ENCODE measurements around the gene DENND6A. TPM values are rescaled to one million over a fixed set of nuclear protein-coding genes. Genes with fewer than 3 reads are reported as not detected.
A peak's percentile ranks its signal among the peaks of the same experiment; 100 is the strongest.
"Not testable (repeated sequence)": the region's sequence is repeated elsewhere in the genome, so short reads cannot be mapped to it uniquely, and the experiment has no call there.

DENND6A gene
- polyA plus RNA-seq, 2 donors, result 6.0 to 6.8 TPM

DNA sequence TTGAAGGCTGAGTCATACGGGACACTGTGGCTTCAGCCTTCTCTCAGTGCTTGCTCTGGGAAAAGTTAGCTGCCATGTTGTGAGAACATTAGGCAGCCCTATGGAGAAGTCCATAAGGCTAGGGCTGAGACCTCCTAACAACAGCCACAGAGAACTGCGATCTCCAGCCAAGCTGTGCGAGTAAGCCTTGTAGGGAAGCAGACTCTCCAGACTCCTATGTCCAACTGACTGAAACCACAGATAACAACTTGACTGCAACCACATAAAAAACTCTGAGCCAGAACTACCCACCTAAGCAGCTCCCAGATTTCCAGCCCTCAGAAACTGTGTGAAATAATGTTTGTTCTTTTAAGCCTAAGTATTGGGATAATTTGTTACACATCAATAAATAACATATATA lies 40.7 kb downstream of the DENND6A start:
- no peak overlapping the region for H3K4me3 ChIP-seq (ENCODE audit: low read depth in 1 of 2, low read length in 2 of 2)
- H3K27me3 ChIP-seq (ENCODE audit: control insufficient read depth in 1 of 2, insufficient read depth in 2 of 2, low read length in 2 of 2), result no peaks in the 10 kb centered on the region
- WGBS, 2 donors, result 95 to 97% methylated on average over 3 of the region's 3 CpGs
- H3K36me3 ChIP-seq (ENCODE audit: control insufficient read depth in 2 of 2, insufficient read depth in 2 of 2, low read length in 1 of 2), result peaks cover 4 to 5% of the 10 kb centered on the region in 2 donors
- H3K27ac ChIP-seq (ENCODE audit: low read depth in 2 of 2, low read length in 1 of 2), result no peak overlapping the region
- peaks cover 0 to 4% of the 10 kb centered on the region in 2 donors for H3K4me1 ChIP-seq (ENCODE audit: control insufficient read depth in 2 of 2, insufficient read depth in 2 of 2, low read length in 1 of 2)
- H3K9me3 ChIP-seq (ENCODE audit: control insufficient read depth in 2 of 2, insufficient read depth in 1 of 2, low read depth in 1 of 2, low read length in 1 of 2), result no peaks in the 10 kb centered on the region

DNA sequence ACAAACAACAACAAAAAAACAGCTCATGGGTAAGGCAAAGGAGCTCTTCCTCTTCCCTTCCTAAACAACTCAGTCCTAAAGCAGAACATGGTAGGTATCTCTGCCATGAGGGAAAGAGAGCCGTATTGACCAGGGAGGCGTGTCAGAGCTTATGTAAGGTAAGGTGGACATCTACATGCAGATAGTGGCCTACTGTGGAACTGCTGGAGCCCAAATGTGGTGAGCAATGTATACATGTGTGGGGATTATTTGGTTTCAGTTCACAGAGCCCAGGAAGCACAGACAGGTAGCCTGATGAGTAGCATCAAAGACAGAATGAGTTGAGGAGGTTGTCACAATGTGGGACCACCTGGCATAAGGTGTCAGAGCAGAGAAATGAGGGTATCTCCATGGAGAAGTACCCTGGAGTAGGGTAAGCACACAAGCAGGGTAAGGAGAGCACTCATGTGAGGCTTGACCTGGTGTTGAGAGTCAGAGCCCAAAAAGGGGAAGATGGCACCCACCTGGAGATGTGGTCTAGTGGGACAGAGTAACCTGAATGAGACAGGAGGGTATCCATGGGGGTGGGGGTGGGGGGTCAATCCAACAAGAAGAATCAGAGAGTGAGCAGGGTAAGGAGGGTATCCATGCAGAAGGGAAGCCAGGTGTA lies 45.5 kb downstream of the DENND6A start:
- Histone ChIP-seq H3K36me3 (ENCODE audit: control insufficient read depth in 2 of 2, insufficient read depth in 2 of 2, low read length in 1 of 2) (peaks cover 6 to 8% of the 10 kb centered on the region in 2 donors), H3K4me3 (ENCODE audit: low read depth in 1 of 2, low read length in 2 of 2) (no peak overlapping the region), H3K4me1 (ENCODE audit: control insufficient read depth in 2 of 2, insufficient read depth in 2 of 2, low read length in 1 of 2) (peaks cover 0 to 4% of the 10 kb centered on the region in 2 donors), H3K27ac (ENCODE audit: low read depth in 2 of 2, low read length in 1 of 2) (peak overlapping the region; percentile 42 to 49), H3K9me3 (ENCODE audit: control insufficient read depth in 2 of 2, insufficient read depth in 1 of 2, low read depth in 1 of 2, low read length in 1 of 2) (no peaks in the 10 kb centered on the region), H3K27me3 (ENCODE audit: control insufficient read depth in 1 of 2, insufficient read depth in 2 of 2, low read length in 2 of 2) (no peaks in the 10 kb centered on the region)
- WGBS, 2 donors, result 86 to 94% methylated on average over 2 of the region's 2 CpGs

DNA sequence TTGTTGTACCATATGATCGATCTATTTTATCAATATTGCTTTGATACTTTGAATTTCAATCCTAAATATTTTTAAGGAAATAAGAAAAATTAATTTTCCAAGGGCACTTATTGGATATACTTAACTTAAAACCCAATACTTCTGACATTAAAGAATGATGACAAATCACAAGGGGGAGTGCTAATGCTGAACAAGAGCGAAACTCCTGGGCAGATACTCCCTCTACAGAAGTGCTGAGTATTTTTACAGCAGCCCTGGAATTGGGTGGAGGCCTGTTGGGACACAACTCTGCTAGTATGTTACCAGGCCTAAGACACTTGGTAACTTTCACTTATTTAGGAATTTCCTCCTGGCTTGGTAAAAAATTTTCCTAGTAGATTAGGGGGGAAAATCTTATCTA lies 46.2 kb downstream of the DENND6A start:
- Histone ChIP-seq H3K4me1 (ENCODE audit: control insufficient read depth in 2 of 2, insufficient read depth in 2 of 2, low read length in 1 of 2) (peaks cover 0 to 4% of the 10 kb centered on the region in 2 donors), H3K27ac (ENCODE audit: low read depth in 2 of 2, low read length in 1 of 2) (no peak overlapping the region), H3K36me3 (ENCODE audit: control insufficient read depth in 2 of 2, insufficient read depth in 2 of 2, low read length in 1 of 2) (peaks cover 6 to 8% of the 10 kb centered on the region in 2 donors), H3K4me3 (ENCODE audit: low read depth in 1 of 2, low read length in 2 of 2) (no peak overlapping the region), H3K27me3 (ENCODE audit: control insufficient read depth in 1 of 2, insufficient read depth in 2 of 2, low read length in 2 of 2) (no peaks in the 10 kb centered on the region), H3K9me3 (ENCODE audit: control insufficient read depth in 2 of 2, insufficient read depth in 1 of 2, low read depth in 1 of 2, low read length in 1 of 2) (no peaks in the 10 kb centered on the region)
- 80 to 84% methylated on average over 2 of the region's 2 CpGs for WGBS, 2 donors

DNA sequence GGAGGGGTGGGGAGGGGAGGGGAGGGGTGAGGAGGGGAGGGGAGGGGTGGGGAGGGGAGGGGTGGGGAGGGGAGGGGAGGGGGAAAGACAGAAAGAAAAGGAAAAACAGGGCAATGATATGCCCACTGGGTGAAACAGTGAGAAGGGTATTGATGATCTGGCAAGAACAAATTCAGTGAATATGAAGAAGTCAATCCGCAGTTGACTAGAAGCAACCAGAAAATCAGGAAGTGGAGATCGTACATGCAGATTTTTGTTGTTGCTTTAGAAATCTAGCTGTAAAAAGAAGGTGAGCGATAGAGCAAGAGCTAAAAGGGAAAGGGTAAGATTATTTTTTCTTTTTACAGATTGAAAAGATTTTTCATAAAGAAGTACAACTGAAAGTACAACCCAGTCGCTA lies 48.1 kb downstream of the DENND6A start:
- no peaks in the 10 kb centered on the region for H3K9me3 ChIP-seq (ENCODE audit: control insufficient read depth in 2 of 2, insufficient read depth in 1 of 2, low read depth in 1 of 2, low read length in 1 of 2)
- no peak overlapping the region for H3K4me3 ChIP-seq (ENCODE audit: low read depth in 1 of 2, low read length in 2 of 2)
- no peak overlapping the region for H3K27ac ChIP-seq (ENCODE audit: low read depth in 2 of 2, low read length in 1 of 2)
- no peaks in the 10 kb centered on the region for H3K27me3 ChIP-seq (ENCODE audit: control insufficient read depth in 1 of 2, insufficient read depth in 2 of 2, low read length in 2 of 2)
- peaks cover 0 to 4% of the 10 kb centered on the region in 2 donors for H3K4me1 ChIP-seq (ENCODE audit: control insufficient read depth in 2 of 2, insufficient read depth in 2 of 2, low read length in 1 of 2)
- 91 to 93% methylated on average over 4 of the region's 4 CpGs for WGBS, 2 donors
- peaks cover 6 to 8% of the 10 kb centered on the region in 2 donors for H3K36me3 ChIP-seq (ENCODE audit: control insufficient read depth in 2 of 2, insufficient read depth in 2 of 2, low read length in 1 of 2)

DNA sequence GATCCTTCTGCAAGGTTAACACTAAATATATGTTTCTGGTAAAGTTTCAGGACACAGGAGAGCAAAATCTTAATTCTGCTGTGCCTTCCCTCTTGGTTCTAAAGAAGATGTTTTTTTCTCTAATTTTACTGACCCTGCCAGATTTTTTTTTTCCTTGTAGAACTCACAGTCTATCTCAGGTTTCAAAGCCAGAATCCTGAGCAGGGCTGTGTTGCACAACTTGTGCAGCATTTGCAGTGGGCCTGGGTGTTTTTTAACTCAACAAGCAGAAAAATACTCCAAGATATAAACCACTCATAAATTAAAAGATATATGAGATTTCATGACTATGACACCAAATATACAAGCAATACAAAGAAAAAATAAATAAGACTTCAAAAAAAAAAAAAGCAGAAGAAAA lies 55.5 kb downstream of the DENND6A start:
- no peak overlapping the region for H3K4me3 ChIP-seq (ENCODE audit: low read depth in 1 of 2, low read length in 2 of 2)
- no peaks in the 10 kb centered on the region for H3K4me1 ChIP-seq (ENCODE audit: control insufficient read depth in 2 of 2, insufficient read depth in 2 of 2, low read length in 1 of 2)
- no peaks in the 10 kb centered on the region for H3K9me3 ChIP-seq (ENCODE audit: control insufficient read depth in 2 of 2, insufficient read depth in 1 of 2, low read depth in 1 of 2, low read length in 1 of 2)
- peaks cover 3% of the 10 kb centered on the region in 2 donors for H3K36me3 ChIP-seq (ENCODE audit: control insufficient read depth in 2 of 2, insufficient read depth in 2 of 2, low read length in 1 of 2)
- no peaks in the 10 kb centered on the region for H3K27me3 ChIP-seq (ENCODE audit: control insufficient read depth in 1 of 2, insufficient read depth in 2 of 2, low read length in 2 of 2)
- H3K27ac ChIP-seq (ENCODE audit: low read depth in 2 of 2, low read length in 1 of 2), result no peak overlapping the region

DNA sequence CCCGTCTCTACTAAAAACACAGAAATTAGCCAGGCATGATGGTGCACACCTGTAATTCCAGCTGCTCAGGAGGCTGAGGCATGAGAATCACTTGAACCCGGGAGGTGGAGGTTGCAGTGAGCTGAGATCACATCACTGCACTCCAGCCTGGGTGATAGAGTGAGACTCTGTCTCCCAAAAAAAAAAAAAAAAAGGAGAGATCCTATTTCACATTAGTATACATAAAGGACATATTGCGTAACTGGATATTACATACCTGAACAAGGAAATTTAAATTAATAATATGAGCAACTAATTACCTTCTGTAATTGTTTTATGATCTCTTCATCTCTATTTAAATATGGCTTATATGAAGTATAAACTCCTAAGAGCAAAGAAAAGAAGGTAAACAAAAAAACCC lies 58.6 kb downstream of the DENND6A start:
- not testable (repeated sequence) for H3K4me1 ChIP-seq (ENCODE audit: control insufficient read depth in 2 of 2, insufficient read depth in 2 of 2, low read length in 1 of 2); H3K27me3 ChIP-seq (ENCODE audit: control insufficient read depth in 1 of 2, insufficient read depth in 2 of 2, low read length in 2 of 2); H3K36me3 ChIP-seq (ENCODE audit: control insufficient read depth in 2 of 2, insufficient read depth in 2 of 2, low read length in 1 of 2); H3K4me3 ChIP-seq (ENCODE audit: low read depth in 1 of 2, low read length in 2 of 2); H3K27ac ChIP-seq (ENCODE audit: low read depth in 2 of 2, low read length in 1 of 2); H3K9me3 ChIP-seq (ENCODE audit: control insufficient read depth in 2 of 2, insufficient read depth in 1 of 2, low read depth in 1 of 2, low read length in 1 of 2)
- 92 to 97% methylated on average over 3 of the region's 3 CpGs for WGBS, 2 donors

DNA sequence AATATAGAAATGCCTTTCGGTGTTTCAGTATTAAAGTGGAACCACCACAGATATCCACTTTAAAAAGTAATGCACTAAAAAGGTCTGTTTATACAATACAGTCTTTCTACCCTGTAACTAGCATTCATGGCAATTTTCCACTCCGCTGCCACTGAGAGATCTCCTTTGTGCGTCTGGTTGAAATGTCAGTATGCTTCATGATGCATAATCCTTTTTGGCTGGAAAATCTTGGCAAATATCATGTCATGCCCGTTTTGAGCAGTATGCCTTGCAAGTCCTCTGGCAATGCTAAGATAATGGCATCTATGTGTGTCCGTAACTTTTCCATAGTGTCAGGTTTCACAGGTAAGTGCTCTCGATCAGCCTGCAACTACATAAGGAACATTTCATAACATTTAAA lies 64.9 kb downstream of the DENND6A start:
- Histone ChIP-seq H3K9me3 (ENCODE audit: control insufficient read depth in 2 of 2, insufficient read depth in 1 of 2, low read depth in 1 of 2, low read length in 1 of 2) (no peaks in the 10 kb centered on the region), H3K27me3 (ENCODE audit: control insufficient read depth in 1 of 2, insufficient read depth in 2 of 2, low read length in 2 of 2) (no peaks in the 10 kb centered on the region), H3K4me1 (ENCODE audit: control insufficient read depth in 2 of 2, insufficient read depth in 2 of 2, low read length in 1 of 2) (peaks cover 0 to 2% of the 10 kb centered on the region in 2 donors), H3K36me3 (ENCODE audit: control insufficient read depth in 2 of 2, insufficient read depth in 2 of 2, low read length in 1 of 2) (peaks cover 4 to 8% of the 10 kb centered on the region in 2 donors), H3K27ac (ENCODE audit: low read depth in 2 of 2, low read length in 1 of 2) (no peak overlapping the region), H3K4me3 (ENCODE audit: low read depth in 1 of 2, low read length in 2 of 2) (no peak overlapping the region)
- WGBS, 2 donors, result 56 to 60% methylated on average over 6 of the region's 6 CpGs

DNA sequence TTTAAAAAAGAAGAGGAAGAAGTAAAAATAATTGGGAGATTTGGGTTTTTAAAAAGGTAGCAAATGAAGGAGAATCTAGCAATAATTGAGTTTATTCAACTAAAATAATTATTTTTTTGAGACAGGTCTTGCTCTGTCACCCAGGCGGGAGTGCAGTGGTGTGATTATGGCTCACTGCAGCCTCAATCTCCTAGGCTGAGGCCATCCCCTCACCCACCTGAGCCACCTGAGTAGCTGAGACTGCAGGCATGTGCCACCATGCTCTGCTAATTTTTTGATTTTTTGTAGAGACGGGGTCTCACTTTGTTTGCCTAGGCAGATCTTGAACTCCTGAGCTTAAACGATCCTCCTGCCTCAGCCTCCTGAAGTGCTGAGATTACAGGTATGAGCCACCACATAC lies 68.1 kb downstream of the DENND6A start:
- H3K9me3 ChIP-seq (ENCODE audit: control insufficient read depth in 2 of 2, insufficient read depth in 1 of 2, low read depth in 1 of 2, low read length in 1 of 2), result no peaks in the 10 kb centered on the region
- H3K27ac ChIP-seq (ENCODE audit: low read depth in 2 of 2, low read length in 1 of 2), result no peak overlapping the region
- WGBS, 2 donors, result 95 to 96% methylated on average over 3 of the region's 3 CpGs
- H3K27me3 ChIP-seq (ENCODE audit: control insufficient read depth in 1 of 2, insufficient read depth in 2 of 2, low read length in 2 of 2), result no peaks in the 10 kb centered on the region
- H3K4me3 ChIP-seq (ENCODE audit: low read depth in 1 of 2, low read length in 2 of 2), result no peak overlapping the region
- H3K4me1 ChIP-seq (ENCODE audit: control insufficient read depth in 2 of 2, insufficient read depth in 2 of 2, low read length in 1 of 2), result no peaks in the 10 kb centered on the region
- H3K36me3 ChIP-seq (ENCODE audit: control insufficient read depth in 2 of 2, insufficient read depth in 2 of 2, low read length in 1 of 2), result peaks cover 4% of the 10 kb centered on the region in 2 donors

DNA sequence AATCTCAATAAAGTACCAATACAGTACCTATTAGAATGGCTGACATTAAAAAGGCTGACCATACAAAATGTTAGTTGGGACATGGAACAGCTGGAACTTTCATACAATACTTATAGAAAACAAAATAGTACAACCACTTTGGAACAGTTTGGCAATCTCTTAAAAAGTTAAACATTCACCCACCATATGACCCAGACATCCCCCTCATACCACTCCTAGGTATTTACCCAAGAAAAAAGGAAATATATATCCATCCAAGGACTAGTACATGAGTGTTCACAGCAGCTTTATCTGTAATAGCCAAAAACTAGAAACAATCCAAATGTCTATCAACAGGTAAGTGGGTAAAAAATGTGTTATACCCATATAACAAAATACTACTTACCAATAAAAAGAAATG lies 70.5 kb downstream of the DENND6A start:
- Histone ChIP-seq H3K36me3 (ENCODE audit: control insufficient read depth in 2 of 2, insufficient read depth in 2 of 2, low read length in 1 of 2) (peaks cover 3 to 4% of the 10 kb centered on the region in 2 donors), H3K4me3 (ENCODE audit: low read depth in 1 of 2, low read length in 2 of 2) (no peak overlapping the region), H3K27me3 (ENCODE audit: control insufficient read depth in 1 of 2, insufficient read depth in 2 of 2, low read length in 2 of 2) (no peaks in the 10 kb centered on the region), H3K27ac (ENCODE audit: low read depth in 2 of 2, low read length in 1 of 2) (no peak overlapping the region), H3K4me1 (ENCODE audit: control insufficient read depth in 2 of 2, insufficient read depth in 2 of 2, low read length in 1 of 2) (no peaks in the 10 kb centered on the region), H3K9me3 (ENCODE audit: control insufficient read depth in 2 of 2, insufficient read depth in 1 of 2, low read depth in 1 of 2, low read length in 1 of 2) (no peaks in the 10 kb centered on the region)

DNA sequence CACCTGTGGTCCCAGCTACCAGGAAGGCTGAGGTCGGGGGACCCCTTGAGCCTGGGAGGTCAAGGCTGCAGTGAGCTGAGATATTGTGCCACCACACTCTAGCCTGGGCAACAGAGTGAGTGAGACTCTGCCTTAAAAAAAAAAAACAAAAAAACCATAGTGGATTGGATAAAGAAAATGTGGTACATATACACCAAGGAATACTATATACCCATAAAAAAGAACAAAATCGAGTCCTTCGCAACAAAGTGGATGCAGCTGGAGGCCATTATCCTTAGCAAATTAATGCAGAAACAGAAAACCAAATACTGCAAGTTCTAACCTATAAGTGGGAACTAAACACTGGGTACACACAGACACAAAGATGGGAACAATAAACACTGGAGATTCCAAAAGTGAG lies 75.1 kb downstream of the DENND6A start:
- Histone ChIP-seq H3K4me3 (ENCODE audit: low read depth in 1 of 2, low read length in 2 of 2) (no peak overlapping the region), H3K4me1 (ENCODE audit: control insufficient read depth in 2 of 2, insufficient read depth in 2 of 2, low read length in 1 of 2) (no peaks in the 10 kb centered on the region), H3K36me3 (ENCODE audit: control insufficient read depth in 2 of 2, insufficient read depth in 2 of 2, low read length in 1 of 2) (no peaks in the 10 kb centered on the region), H3K9me3 (ENCODE audit: control insufficient read depth in 2 of 2, insufficient read depth in 1 of 2, low read depth in 1 of 2, low read length in 1 of 2) (no peaks in the 10 kb centered on the region), H3K27ac (ENCODE audit: low read depth in 2 of 2, low read length in 1 of 2) (no peak overlapping the region), H3K27me3 (ENCODE audit: control insufficient read depth in 1 of 2, insufficient read depth in 2 of 2, low read length in 2 of 2) (no peaks in the 10 kb centered on the region)
- WGBS, 2 donors, result 96 to 100% methylated on average over 3 of the region's 3 CpGs
